HepG2 (cell line): Measurements from ENCODE around the gene CPEB3. TPM values are rescaled to one million over a fixed set of nuclear protein-coding genes. Genes with fewer than 3 reads are reported as not detected.

Experiments used
- ATAC-seq: fragments of 200-7000 bp; cut with Tn5 transposase; 3 replicates; pipeline ENCODE4 v1.9.1; 2020; ENCODE audit warnings: mild to moderate bottlenecking, moderate library complexity
- BruUV-seq: library from RNA; stranded (reverse); fragments of 400-500 nt; replicated peaks from 2 replicates; lab custom pipeline; 2021; lab: Mats Ljungman, UMichigan
- CTCF ChIA-PET: fragments of 300-600 bp; formaldehyde crosslinking; extraction: SDS; loops from one replicate; lab custom pipeline; 2021; ENCODE audit warnings: low total read pairs, inconsistent platforms, low intra/inter-chr PET ratio; lab: Yijun Ruan, JAX
- POLR2A ChIA-PET: fragments of 350-600 bp; sonication (Branson Sonifier 250); formaldehyde crosslinking; loops from one replicate; lab custom pipeline; 2020; ENCODE audit warnings: antibody characterized with exemption, inconsistent platforms; lab: Yijun Ruan, JAX
- DNase-seq: peaks from one replicate; pipeline ENCODE4 v3.0.0-alpha.2; 2015; ENCODE audit warnings: low spot score
- FAIRE-seq: peaks from 3 replicates; lab custom pipeline; 2011; peaks lifted over from hg19 to GRCh38; lab: Jason Lieb, UNC
- H2AFZ ChIP-seq: one replicate; pipeline ENCODE4 v1.6.1; 2011; ENCODE audit warnings: low read length, inconsistent platforms
- H3K27ac ChIP-seq: fragments of 300-600 bp; 3 replicates; pipeline ENCODE4 v1.8.0; 2011; ENCODE audit warnings: mixed run types, mild to moderate bottlenecking, mixed read lengths, low read length, inconsistent platforms; ENCODE audit not compliant: insufficient read depth; ENCODE audit errors: extremely low read length
- H3K27me3 ChIP-seq, 2 experiments: fragments of 200-600 bp in 1 of 2; 2 replicates in 1 of 2; 3 replicates in 1 of 2; pipeline versions ENCODE4 v1.6.0 to v1.8.0; 2011; ENCODE audit warnings: low read length in 2 of 2, mild to moderate bottlenecking in 2 of 2, moderate library complexity in 2 of 2, inconsistent platforms in 1 of 2; ENCODE audit not compliant: insufficient read depth in 2 of 2, control insufficient read depth in 1 of 2
- H3K36me3 ChIP-seq, 2 experiments: fragments of 200-600 bp in 1 of 2; replicated peaks in 1 of 2; 2 replicates in 1 of 2; 3 replicates in 1 of 2; pipeline versions ENCODE4 v1.5.1 to v1.8.0; 2011; ENCODE audit warnings: low read length in 2 of 2, inconsistent platforms in 1 of 2; ENCODE audit not compliant: insufficient read depth in 2 of 2, control insufficient read depth in 1 of 2
- H3K4me1 ChIP-seq: 2 replicates; pipeline ENCODE4 v1.5.1; 2012; ENCODE audit warnings: low read length, inconsistent platforms; ENCODE audit not compliant: insufficient read depth
- H3K4me2 ChIP-seq: 2 replicates; pipeline ENCODE4 v1.6.0; 2011; ENCODE audit warnings: low read depth, low read length, inconsistent platforms
- H3K4me3 ChIP-seq, 3 experiments: fragments of 200-600 bp in 1 of 3; sonication (generic), shearing (Covaris generic) in 1 of 3; replicated peaks in 1 of 3; 2 replicates each; pipeline ENCODE4 v1.5.1; 2011 to 2016; ENCODE audit warnings: low read length in 3 of 3, inconsistent platforms in 2 of 3, low read depth in 2 of 3, mild to moderate bottlenecking in 2 of 3, control low read depth in 1 of 3, mixed read lengths in 1 of 3; ENCODE audit not compliant: insufficient read depth in 1 of 3
- H3K79me2 ChIP-seq: one replicate; pipeline ENCODE4 v1.6.1; 2011; ENCODE audit warnings: low read length, inconsistent platforms; ENCODE audit not compliant: insufficient read depth
- H3K9ac ChIP-seq: 2 replicates; pipeline ENCODE4 v1.6.0; 2011; ENCODE audit warnings: mild to moderate bottlenecking, low read depth, low read length, inconsistent platforms; ENCODE audit not compliant: insufficient read depth
- H3K9me3 ChIP-seq: 2 replicates; pipeline ENCODE4 v1.5.1; 2012; ENCODE audit warnings: mild to moderate bottlenecking, low read length
- H4K20me1 ChIP-seq: 2 replicates; pipeline ENCODE4 v1.6.0; 2011; ENCODE audit warnings: inconsistent platforms, mild to moderate bottlenecking, low read length, moderate library complexity; ENCODE audit not compliant: insufficient read depth
- EZH2 ChIP-seq: conservative IDR thresholded peaks from 2 replicates; pipeline ENCODE4 v1.6.1; 2012; ENCODE audit warnings: mild to moderate bottlenecking, low read depth, low read length, moderate library complexity
- HDAC1 ChIP-seq: sonication (generic); formaldehyde crosslinking; IDR thresholded peaks from 2 replicates; pipeline ENCODE4 v1.5.1; 2020; ENCODE audit warnings: mild to moderate bottlenecking, missing genetic modification reagents
- HOXA7 ChIP-seq: sonication (generic); formaldehyde crosslinking; IDR thresholded peaks from 2 replicates; pipeline ENCODE4 v1.8.1; 2022; ENCODE audit warnings: mild to moderate bottlenecking, missing genetic modification reagents, moderate library complexity
- NFE2 ChIP-seq: sonication (generic); formaldehyde crosslinking; IDR thresholded peaks from 2 replicates; pipeline ENCODE4 v1.4.0; 2020; ENCODE audit warnings: missing genetic modification reagents
- PRPF4 ChIP-seq: fragments of 200-400 bp; formaldehyde crosslinking; IDR thresholded peaks from 2 replicates; pipeline ENCODE4 v1.6.1; 2016; ENCODE audit warnings: low read length, low read depth; ENCODE audit not compliant: poor library complexity, severe bottlenecking
- RNF2 ChIP-seq: fragments of 450-650 bp; conservative IDR thresholded peaks from 2 replicates; pipeline ENCODE4 v1.6.1; 2016; ENCODE audit warnings: low read depth
- SP4 ChIP-seq: sonication (generic); formaldehyde crosslinking; IDR thresholded peaks from 2 replicates; pipeline ENCODE4 v1.8.1; 2023; ENCODE audit warnings: mild to moderate bottlenecking, missing genetic modification reagents
- STAT5B ChIP-seq: sonication (generic); formaldehyde crosslinking; IDR thresholded peaks from 2 replicates; pipeline ENCODE4 v1.4.0; 2020; ENCODE audit warnings: missing genetic modification reagents
- ZNF101 ChIP-seq: sonication (generic); formaldehyde crosslinking; IDR thresholded peaks from 2 replicates; pipeline ENCODE4 v1.4.0; 2020; ENCODE audit warnings: mild to moderate bottlenecking, low read depth, missing genetic modification reagents, borderline replicate concordance
- ZNF367 ChIP-seq: sonication (generic); formaldehyde crosslinking; IDR thresholded peaks from 2 replicates; pipeline ENCODE4 v1.4.0; 2020; ENCODE audit warnings: missing genetic modification reagents, borderline replicate concordance
- WGBS: methylation state at CpG from one replicate; pipeline ENCODE4 v1.1.6; 2017; ENCODE audit warnings: low lambda C conversion rate; 5-methylcytosine and 5-hydroxymethylcytosine counted together
- in situ Hi-C: cut with HindIII; loops from 2 replicates; pipeline ENCODE4 v1.10.0; 2017; ENCODE audit warnings: low pct_unique_long_range_greater_than_20kb; ENCODE audit not compliant: extremely low pct_ligation_motif_present
- intact Hi-C: fragments of 100-400 bp; cut with micrococcal nuclease; formaldehyde crosslinking; loops from one replicate; pipeline ENCODE4 v1.10.0; 2022; ENCODE audit not compliant: unreplicated experiment
- polyA plus RNA-seq, 8 experiments: library from polyadenylated mRNA; depleted of rRNA in 3 of 8; stranded (reverse) in 7 of 8; unstranded in 1 of 8; fragments of >200 nt; fragmentation: Illumina TruSeq in 4 of 8; extraction: Trizol in 4 of 8; gene quantifications; 2 replicates each; pipeline versions ENCODE4 v1.2.1 to v1.2.3, GENCODE V29; 2011 to 2016; ENCODE audit warnings: low read depth in 4 of 8, missing spikeins in 1 of 8, mixed read lengths in 1 of 8; ENCODE audit not compliant: insufficient read depth in 1 of 8
- small RNA-seq, 3 experiments: library from RNA; depleted of rRNA; stranded (forward); fragments of <200 nt; gene quantifications; one replicate each; pipeline ENCODE3, GENCODE V24; 2012; ENCODE audit warnings: low read depth in 2 of 3, low replicate concordance in 1 of 3; ENCODE audit not compliant: insufficient read length in 3 of 3, insufficient read depth in 2 of 3
- total RNA-seq, 5 experiments: library from RNA; depleted of rRNA; stranded (reverse); fragments of >200 nt; fragmentation: Illumina TruSeq; extraction: Trizol; gene quantifications; 2 replicates each; pipeline ENCODE4 v1.2.3, GENCODE V29; 2016; ENCODE audit warnings: low read depth in 1 of 5

The CPEB3 gene
- total and polyA plus RNA-seq, 2 of the 13 experiments (the other 11 are each of a cell fraction or from before 2014, with no cell fraction given), result 0.66 to 0.70 TPM

DNA sequence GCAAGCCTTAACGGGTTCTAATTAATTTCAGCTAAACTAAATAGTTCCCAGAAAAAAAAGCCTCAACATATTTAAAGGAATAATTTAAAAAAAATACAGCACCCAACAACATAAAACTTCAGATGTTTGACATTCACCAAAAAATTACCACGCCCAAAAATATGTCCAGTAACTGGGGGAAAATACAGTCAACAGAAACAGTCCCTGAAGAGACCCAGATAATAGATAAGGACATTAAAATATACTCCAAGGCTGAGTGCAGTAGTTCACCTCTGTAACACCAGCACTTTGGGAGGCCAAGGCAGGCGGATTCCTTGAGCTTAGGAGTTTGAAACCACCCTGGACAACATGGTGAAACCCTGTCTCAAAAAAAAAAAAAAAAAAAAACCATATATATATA, 289.3 kb downstream of the CPEB3 start:
- no peaks in the 10 kb centered on the region for H3K27me3 ChIP-seq
- no peak overlapping the region for H3K27ac ChIP-seq
- no peak overlapping the region for H3K9ac ChIP-seq
- ChIA-PET CTCF (no interaction called here), POLR2A (no interaction called here)
- intact Hi-C loops (no loop called here), in situ Hi-C loops (no loop called here)
- H3K9me3 ChIP-seq, result no peaks in the 10 kb centered on the region
- H3K4me1 ChIP-seq, result no peaks in the 10 kb centered on the region
- no peak for DNase-seq
- no peaks in the 10 kb centered on the region for H3K79me2 ChIP-seq
- H3K36me3 ChIP-seq, result peaks cover 2 to 17% of the 10 kb centered on the region in 2 experiments; a peak in 4 of 5 replicates
- H2AFZ ChIP-seq, result no peak overlapping the region
- TF ChIP-seq PRPF4 (no peak), HOXA7 (CRISPR knock-in tag) (no peak), EZH2 (no peak), ZNF101 (CRISPR knock-in tag) (no peak), STAT5B (no peak), NFE2 (CRISPR knock-in tag) (no peak), ZNF367 (CRISPR knock-in tag) (no peak), RNF2 (no peak), SP4 (CRISPR knock-in tag) (no peak), HDAC1 (CRISPR knock-in tag) (no peak)
- ATAC-seq, result no peak
- H4K20me1 ChIP-seq, result no peaks in the 10 kb centered on the region
- no peak overlapping the region for H3K4me2 ChIP-seq
- 97% methylated on average over 3 of the region's 3 CpGs for WGBS
- no peak for FAIRE-seq
- BruUV-seq, result no TSS peak
- H3K4me3 ChIP-seq, result no peak overlapping the region

Small RNA genes lying within 50 kb of the gene (small RNA-seq; reads per million reads assigned to genes)
- gene RF00019 (0 reads per million in 3 experiments), gene RF00402 (0 reads per million in 3 experiments), gene RF00622 (0 reads per million in 3 experiments), gene RNY3P12 (0 to 6.8 (median 0.33) reads per million in 3 experiments)

Other genes with a start within 250 kb of the CPEB3 start
- gene MARCHF5, start 89 bp upstream of the CPEB3 start, total RNA-seq (2016; rRNA removed; fragmentation: Illumina TruSeq; extraction: Trizol), result 21.0 and 34.7 TPM in 2 replicates
- 18.6 and 19.4 TPM in 2 replicates for gene MARCHF5, start 89 bp upstream of the CPEB3 start, polyA plus RNA-seq (2011; rRNA removed)